Measurements from ENCODE around the gene ST8SIA5.

GRCh38 chr18:46678041-46678440 lies 78.8 kb downstream of the ST8SIA5 start:
- TF ChIP-seq ARID1B (IDR thresholded peaks at IDR 0.05) = no peak
- TF ChIP-seq SMARCB1 (IDR thresholded peaks at IDR 0.05; ENCODE audit: insufficient read length, low read depth) = no peak
- no peak for TF ChIP-seq EZH2 (IDR thresholded peaks at IDR 0.05; ENCODE audit: borderline replicate concordance, low read depth, low read length)
- TF ChIP-seq, protein P1, sequence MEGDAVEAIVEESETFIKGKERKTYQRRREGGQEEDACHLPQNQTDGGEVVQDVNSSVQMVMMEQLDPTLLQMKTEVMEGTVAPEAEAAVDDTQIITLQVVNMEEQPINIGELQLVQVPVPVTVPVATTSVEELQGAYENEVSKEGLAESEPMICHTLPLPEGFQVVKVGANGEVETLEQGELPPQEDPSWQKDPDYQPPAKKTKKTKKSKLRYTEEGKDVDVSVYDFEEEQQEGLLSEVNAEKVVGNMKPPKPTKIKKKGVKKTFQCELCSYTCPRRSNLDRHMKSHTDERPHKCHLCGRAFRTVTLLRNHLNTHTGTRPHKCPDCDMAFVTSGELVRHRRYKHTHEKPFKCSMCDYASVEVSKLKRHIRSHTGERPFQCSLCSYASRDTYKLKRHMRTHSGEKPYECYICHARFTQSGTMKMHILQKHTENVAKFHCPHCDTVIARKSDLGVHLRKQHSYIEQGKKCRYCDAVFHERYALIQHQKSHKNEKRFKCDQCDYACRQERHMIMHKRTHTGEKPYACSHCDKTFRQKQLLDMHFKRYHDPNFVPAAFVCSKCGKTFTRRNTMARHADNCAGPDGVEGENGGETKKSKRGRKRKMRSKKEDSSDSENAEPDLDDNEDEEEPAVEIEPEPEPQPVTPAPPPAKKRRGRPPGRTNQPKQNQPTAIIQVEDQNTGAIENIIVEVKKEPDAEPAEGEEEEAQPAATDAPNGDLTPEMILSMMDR (IDR thresholded peaks at IDR 0.05 in 2 of 3, conservative IDR thresholded peaks at IDR 0.05 in 1 of 3; ENCODE audit: insufficient read depth in 2 of 3, low read depth in 1 of 3, low read length in 3 of 3) = no peak
- no peak for TF ChIP-seq RCOR1 (IDR thresholded peaks at IDR 0.05; ENCODE audit: borderline replicate concordance in 1 of 2, low read depth in 2 of 2, low read length in 2 of 2)
